Measurements from ENCODE around the gene ATE1.

DNA sequence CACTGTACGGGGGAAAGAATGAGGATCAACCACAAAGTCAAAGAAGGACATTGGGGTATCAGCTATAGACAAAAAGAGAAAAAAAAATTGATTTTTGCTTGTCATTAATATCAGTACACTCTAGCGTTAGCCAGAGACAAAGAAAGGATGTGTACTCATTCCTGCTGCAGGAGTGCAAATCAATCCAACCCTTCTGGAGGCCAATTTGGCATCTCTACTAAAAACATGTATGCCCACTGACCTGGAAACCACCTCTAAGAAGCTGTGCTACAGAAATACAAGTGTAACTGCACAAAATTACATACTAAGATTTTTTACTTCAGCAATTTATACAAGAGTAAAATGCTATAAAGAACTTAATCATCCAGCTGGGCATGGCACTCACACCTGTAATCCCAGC lies 33.6 kb upstream of the ATE1 start:
- TF ChIP-seq, protein P1, sequence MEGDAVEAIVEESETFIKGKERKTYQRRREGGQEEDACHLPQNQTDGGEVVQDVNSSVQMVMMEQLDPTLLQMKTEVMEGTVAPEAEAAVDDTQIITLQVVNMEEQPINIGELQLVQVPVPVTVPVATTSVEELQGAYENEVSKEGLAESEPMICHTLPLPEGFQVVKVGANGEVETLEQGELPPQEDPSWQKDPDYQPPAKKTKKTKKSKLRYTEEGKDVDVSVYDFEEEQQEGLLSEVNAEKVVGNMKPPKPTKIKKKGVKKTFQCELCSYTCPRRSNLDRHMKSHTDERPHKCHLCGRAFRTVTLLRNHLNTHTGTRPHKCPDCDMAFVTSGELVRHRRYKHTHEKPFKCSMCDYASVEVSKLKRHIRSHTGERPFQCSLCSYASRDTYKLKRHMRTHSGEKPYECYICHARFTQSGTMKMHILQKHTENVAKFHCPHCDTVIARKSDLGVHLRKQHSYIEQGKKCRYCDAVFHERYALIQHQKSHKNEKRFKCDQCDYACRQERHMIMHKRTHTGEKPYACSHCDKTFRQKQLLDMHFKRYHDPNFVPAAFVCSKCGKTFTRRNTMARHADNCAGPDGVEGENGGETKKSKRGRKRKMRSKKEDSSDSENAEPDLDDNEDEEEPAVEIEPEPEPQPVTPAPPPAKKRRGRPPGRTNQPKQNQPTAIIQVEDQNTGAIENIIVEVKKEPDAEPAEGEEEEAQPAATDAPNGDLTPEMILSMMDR (IDR thresholded peaks at IDR 0.05; ENCODE audit: insufficient read depth, low read depth, low read length) = no peak
- no peak for TF ChIP-seq EZH2 (IDR thresholded peaks at IDR 0.05; ENCODE audit: insufficient read depth, low read length)
